Caco-2 (cell line): Measurements from ENCODE around the gene TPX2. TPM values are rescaled to one million over a fixed set of nuclear protein-coding genes. Genes with fewer than 3 reads are reported as not detected.
A peak's percentile ranks its signal among the peaks of the same experiment; 100 is the strongest.

Source experiments
- Bru-seq: library from RNA; stranded (reverse); fragments of 400-500 nt; gene quantifications from one replicate; lab custom pipeline; 2021; lab: Mats Ljungman, UMichigan
- BruChase-seq, 2 experiments: library from RNA; stranded (reverse); fragments of 400-500 nt; gene quantifications; one replicate each; lab custom pipeline; 2021; lab: Mats Ljungman, UMichigan
- BruUV-seq: library from RNA; stranded (reverse); fragments of 400-500 nt; replicated peaks from 2 replicates; lab custom pipeline; 2021; lab: Mats Ljungman, UMichigan
- CTCF ChIA-PET: fragments of 300-600 bp; sonication (Branson Sonifier 250); formaldehyde crosslinking; loops from one replicate; lab custom pipeline; 2022; ENCODE audit warnings: antibody characterized with exemption; lab: Charles Lee
- POLR2A ChIA-PET: fragments of 300-600 bp; sonication (Branson Sonifier 250); formaldehyde crosslinking; loops from one replicate; lab custom pipeline; 2022; ENCODE audit warnings: antibody characterized with exemption; lab: Charles Lee
- DNase-seq, 2 experiments: peaks; one replicate each; pipeline versions ENCODE4 v3.0.0 to v3.0.0-alpha.2; 2020 to 2022
- H3K27me3 ChIP-seq: replicated peaks from 2 replicates; pipeline ENCODE4 v1.6.0; 2011; ENCODE audit warnings: low read length; ENCODE audit not compliant: control insufficient read depth, insufficient read depth
- H3K36me3 ChIP-seq: 2 replicates; pipeline ENCODE4 v1.5.1; 2011; ENCODE audit warnings: low read length; ENCODE audit not compliant: control insufficient read depth, insufficient read depth
- H3K4me1 ChIP-seq: fragments of 250-450 bp; sonication (Bioruptor Pico); 2 replicates; pipeline ENCODE4 v1.5.1; 2020; ENCODE audit warnings: mild to moderate bottlenecking
- H3K4me3 ChIP-seq: 2 replicates; pipeline ENCODE4 v1.5.1; 2011; ENCODE audit warnings: low read depth, mild to moderate bottlenecking, control low read depth, low read length
- H3K9me3 ChIP-seq: fragments of 250-450 bp; sonication (Bioruptor Pico); 2 replicates; pipeline ENCODE4 v1.5.1; 2020; ENCODE audit warnings: mild to moderate bottlenecking, moderate library complexity
- H3K27ac Mint-ChIP-seq: one replicate; pipeline ENCODE4 v1.8.0; 2022; ENCODE audit warnings: mixed read lengths; ENCODE audit not compliant: unreplicated experiment
- H3K27me3 Mint-ChIP-seq: one replicate; pipeline ENCODE4 v1.8.0; 2022; ENCODE audit warnings: mixed read lengths; ENCODE audit not compliant: insufficient read depth, unreplicated experiment
- H3K36me3 Mint-ChIP-seq: one replicate; pipeline ENCODE4 v1.8.0; 2022; ENCODE audit warnings: mild to moderate bottlenecking, mixed read lengths; ENCODE audit not compliant: insufficient read depth, unreplicated experiment
- H3K4me1 Mint-ChIP-seq: one replicate; pipeline ENCODE4 v1.8.0; 2022; ENCODE audit warnings: low read depth, mixed read lengths; ENCODE audit not compliant: unreplicated experiment
- H3K4me3 Mint-ChIP-seq: one replicate; pipeline ENCODE4 v1.8.0; 2022; ENCODE audit warnings: mild to moderate bottlenecking, moderate library complexity, mixed read lengths; ENCODE audit not compliant: unreplicated experiment
- H3K9me3 Mint-ChIP-seq: one replicate; pipeline ENCODE4 v1.8.0; 2022; ENCODE audit warnings: mixed read lengths; ENCODE audit not compliant: unreplicated experiment
- CTCF ChIP-seq, 2 experiments: fragments of 200-600 bp in 1 of 2; IDR thresholded peaks; 1 replicate in 1 of 2; 2 replicates in 1 of 2; pipeline versions ENCODE4 v1.5.1 to v1.8.0; 2011 to 2022; ENCODE audit warnings: antibody characterized with exemption in 1 of 2, control low read depth in 1 of 2, inconsistent platforms in 1 of 2, low read depth in 1 of 2, low read length in 1 of 2, mild to moderate bottlenecking in 1 of 2, moderate library complexity in 1 of 2; ENCODE audit not compliant: insufficient read depth in 1 of 2, severe bottlenecking in 1 of 2, unreplicated experiment in 1 of 2
- intact Hi-C: fragments of 100-400 bp; cut with micrococcal nuclease; formaldehyde crosslinking; loops from one replicate; pipeline ENCODE4 v1.10.0; 2022; ENCODE audit not compliant: unreplicated experiment
- long read RNA-seq: library from polyadenylated mRNA; stranded (forward); transcript quantifications from one replicate; pipeline ENCODE4 v2.0.0, GENCODE V29; 2022
- total RNA-seq: library from RNA; stranded (reverse); gene quantifications from 2 replicates; pipeline ENCODE4 v1.2.3, GENCODE V29; 2022

Gene TPX2
- total RNA-seq (221 and 237 TPM in 2 replicates), Bru-seq, nascent RNA (percentile 94 among the genes with signal in this experiment), BruChase-seq, experiment 1, labeled RNA remaining after a 2-hour chase (percentile 93 among the genes with signal in this experiment), BruChase-seq, experiment 2, labeled RNA remaining after a 6-hour chase (percentile 94 among the genes with signal in this experiment)
- long read RNA-seq, transcript TPX2-202 (19 exons, 3,605 nt) = minor isoform, 6 of 565 reads
- long read RNA-seq, transcript TPX2-201 (18 exons, 3,497 nt) = major isoform, 397 of 565 reads
- long read RNA-seq, partial matches to known transcripts = 28 of 565 reads
- long read RNA-seq, other reads (novel, unspliced or antisense) = 134 of 565 reads

GRCh38 chr20:31738729-31739549 is at the start of gene TPX2:
Gene TPX2 (plus strand): TSS chr20:31739290. CDS start chr20:31757477, 18,187 bp downstream.
- H3K9me3 ChIP-seq = no peaks in the 10 kb centered on the region
- Mint-ChIP-seq H3K4me3 (no peak within 1 kb of the TSS), H3K27me3 (no peaks in the 10 kb centered on the region), H3K36me3 (peaks cover 25% of the 10 kb centered on the region), H3K4me1 (no peaks in the 10 kb centered on the region), H3K9me3 (no peaks in the 10 kb centered on the region), H3K27ac (no peak within 1 kb of the TSS)
- H3K36me3 ChIP-seq = peaks cover 2% of the 10 kb centered on the region; the same call in 1 of the 2 replicates
- peak in 1 of 2 experiments; percentile 66 for TF ChIP-seq CTCF (IDR thresholded peaks at IDR 0.05; ENCODE audit: insufficient read depth in 1 of 2, low read depth in 1 of 2, low read length in 1 of 2, severe bottlenecking in 1 of 2, unreplicated experiment in 1 of 2)
- intact Hi-C loops = loop anchor here (1.0 kb wide), 4 partner anchors 15 to 51 kb away; no protein-coding TSS in a partner anchor
- peak within 1 kb of the TSS; percentile 72 for H3K4me3 ChIP-seq
- DNase-seq = peak; percentile 99 to 100
- ChIA-PET CTCF (interaction anchor here (0.5 to 3.0 kb wide), 12 partner anchors 15 to 182 kb away, joined by 3 to 34 read pairs (median 3); no protein-coding TSS in a partner anchor), POLR2A (interaction anchor here (0.5 to 2.0 kb wide), 15 partner anchors 10 to 978 kb away, joined by 3 to 15 read pairs (median 4); partner anchors contain the start of gene BCL2L1)
- 0 out of 2 replicates have a peak, but pooled peaks cover 6% of the 10 kb centered on the region for H3K4me1 ChIP-seq
- no TSS peak for BruUV-seq
- no peaks in the 10 kb centered on the region for H3K27me3 ChIP-seq

GRCh38 chr20:31690124-31690666 is 48.9 kb upstream of the TPX2 start:
- POLR2A ChIA-PET = no interaction called here
- H3K4me3 Mint-ChIP-seq = peak overlapping the region; percentile 45
- no peak overlapping the region for H3K4me3 ChIP-seq
- H3K36me3 ChIP-seq = peaks cover 19% of the 10 kb centered on the region
- TF ChIP-seq CTCF (IDR thresholded peaks at IDR 0.05; ENCODE audit: insufficient read depth in 1 of 2, low read depth in 1 of 2, low read length in 1 of 2, severe bottlenecking in 1 of 2, unreplicated experiment in 1 of 2) = no peak
- no TSS peak for BruUV-seq
- no peak for DNase-seq
- peaks cover 100% of the 10 kb centered on the region for H3K36me3 Mint-ChIP-seq
- no peaks in the 10 kb centered on the region for H3K9me3 Mint-ChIP-seq
- peaks cover 73% of the 10 kb centered on the region for H3K4me1 Mint-ChIP-seq
- H3K9me3 ChIP-seq = no peaks in the 10 kb centered on the region
- H3K27me3 ChIP-seq = no peaks in the 10 kb centered on the region
- CTCF ChIA-PET = no interaction called here
- H3K27me3 Mint-ChIP-seq = no peaks in the 10 kb centered on the region
- intact Hi-C loops = no loop called here
- peaks cover 62% of the 10 kb centered on the region for H3K4me1 ChIP-seq
- H3K27ac Mint-ChIP-seq = peak overlapping the region; percentile 74
